SK-N-SH treated with all-trans-retinoic acid at 6 μM for 48 hours (cell line): ENCODE measurements around the gene KIF26A.

ENCODE experiments used
- ATAC-seq: fragments of 200-7000 bp; cut with Tn5 transposase; 3 replicates; pipeline ENCODE4 v1.9.1; 2020; ENCODE audit warnings: mild to moderate bottlenecking, moderate library complexity
- ARNTL ChIP-seq: fragments of 450-650 bp; formaldehyde crosslinking; IDR thresholded peaks from 2 replicates; pipeline ENCODE4 v1.5.0; 2020; ENCODE audit warnings: low read depth, mild to moderate bottlenecking, moderate library complexity, borderline replicate concordance
- BACH2 ChIP-seq: fragments of 250-450 bp; sonication (Bioruptor Pico); IDR thresholded peaks from 2 replicates; pipeline ENCODE4 v1.9.0; 2021; ENCODE audit warnings: mild to moderate bottlenecking, borderline replicate concordance
- ESRRG ChIP-seq: fragments of 250-450 bp; sonication (Bioruptor Pico); IDR thresholded peaks from 2 replicates; pipeline ENCODE4 v1.6.1; 2021; ENCODE audit warnings: mild to moderate bottlenecking
- GLIS3 ChIP-seq: fragments of 250-450 bp; sonication (Bioruptor Pico); IDR thresholded peaks from 2 replicates; pipeline ENCODE4 v1.5.0; 2020; ENCODE audit warnings: mild to moderate bottlenecking, moderate library complexity
- ISL1 ChIP-seq: fragments of 250-450 bp; sonication (Bioruptor Pico); IDR thresholded peaks from 2 replicates; pipeline ENCODE4 v2.1.2; 2022; ENCODE audit warnings: mild to moderate bottlenecking, moderate library complexity
- OSR1 ChIP-seq: fragments of 250-450 bp; sonication (Bioruptor Pico); IDR thresholded peaks from 2 replicates; pipeline ENCODE4 v1.8.0; 2022; ENCODE audit warnings: moderate library complexity, mild to moderate bottlenecking, inconsistent platforms
- PPARA ChIP-seq: fragments of 250-450 bp; sonication (Bioruptor Pico); IDR thresholded peaks from 2 replicates; pipeline ENCODE4 v1.5.0; 2020; ENCODE audit warnings: mild to moderate bottlenecking, borderline replicate concordance
- RARB ChIP-seq: fragments of 250-450 bp; sonication (Bioruptor Pico); IDR thresholded peaks from 2 replicates; pipeline ENCODE4 v1.8.0; 2021; ENCODE audit warnings: mild to moderate bottlenecking, moderate library complexity
- SNAI2 ChIP-seq: fragments of 250-450 bp; sonication (Bioruptor Pico); IDR thresholded peaks from 2 replicates; pipeline ENCODE4 v1.5.0; 2020; ENCODE audit warnings: mild to moderate bottlenecking, moderate library complexity
- TCF4 ChIP-seq: fragments of 250-450 bp; sonication (Bioruptor Pico); IDR thresholded peaks from 2 replicates; pipeline ENCODE4 v1.8.0; 2021; ENCODE audit warnings: mild to moderate bottlenecking, moderate library complexity, borderline replicate concordance
- ZC3H10 ChIP-seq: fragments of 250-450 bp; sonication (Bioruptor Pico); IDR thresholded peaks from 2 replicates; pipeline ENCODE4 v1.5.1; 2021; ENCODE audit warnings: mild to moderate bottlenecking, moderate library complexity
- ZFP3 ChIP-seq: fragments of 250-450 bp; sonication (Bioruptor Pico); IDR thresholded peaks from 2 replicates; pipeline ENCODE4 v1.5.0; 2020; ENCODE audit warnings: mild to moderate bottlenecking, moderate library complexity
- ZFP30 ChIP-seq: fragments of 450-650 bp; formaldehyde crosslinking; IDR thresholded peaks from 2 replicates; pipeline ENCODE4 v1.5.0; 2022; ENCODE audit warnings: mild to moderate bottlenecking, moderate library complexity
- ZNF565 ChIP-seq: fragments of 450-650 bp; formaldehyde crosslinking; conservative IDR thresholded peaks from 2 replicates; pipeline ENCODE4 v1.5.0; 2020; ENCODE audit warnings: low read depth, mild to moderate bottlenecking, moderate library complexity
- ZNF70 ChIP-seq: fragments of 450-650 bp; formaldehyde crosslinking; IDR thresholded peaks from 2 replicates; pipeline ENCODE4 v1.5.0; 2020; ENCODE audit warnings: mild to moderate bottlenecking, moderate library complexity
- ZNF8 ChIP-seq: fragments of 450-650 bp; formaldehyde crosslinking; IDR thresholded peaks from 2 replicates; pipeline ENCODE4 v1.5.0; 2020; ENCODE audit warnings: mild to moderate bottlenecking, moderate library complexity
- TF ChIP-seq, protein P1 (sequence below): fragments of 250-450 bp; sonication (Bioruptor Pico); IDR thresholded peaks from 2 replicates; pipeline ENCODE4 v1.5.1; 2021; ENCODE audit warnings: mild to moderate bottlenecking, moderate library complexity
- TF ChIP-seq, protein P2 (sequence below): fragments of 250-450 bp; sonication (Bioruptor Pico); IDR thresholded peaks from 2 replicates; pipeline ENCODE4 v1.8.0; 2021; ENCODE audit warnings: low read depth, mild to moderate bottlenecking, moderate library complexity, borderline replicate concordance
- TF ChIP-seq, protein P3 (sequence below): fragments of 250-450 bp; sonication (Bioruptor Pico); IDR thresholded peaks from 2 replicates; pipeline ENCODE4 v1.5.1; 2020; ENCODE audit warnings: low read depth, mild to moderate bottlenecking, moderate library complexity
- TF ChIP-seq, protein P4 (sequence below): fragments of 250-450 bp; sonication (Bioruptor Pico); IDR thresholded peaks from 2 replicates; pipeline ENCODE4 v1.5.0; 2020; ENCODE audit warnings: mild to moderate bottlenecking, moderate library complexity
- TF ChIP-seq, protein P5 (sequence below): fragments of 250-450 bp; sonication (Bioruptor Pico); IDR thresholded peaks from 2 replicates; pipeline ENCODE4 v1.8.0; 2020; ENCODE audit warnings: mild to moderate bottlenecking, moderate library complexity, borderline replicate concordance

Gene KIF26A

DNA sequence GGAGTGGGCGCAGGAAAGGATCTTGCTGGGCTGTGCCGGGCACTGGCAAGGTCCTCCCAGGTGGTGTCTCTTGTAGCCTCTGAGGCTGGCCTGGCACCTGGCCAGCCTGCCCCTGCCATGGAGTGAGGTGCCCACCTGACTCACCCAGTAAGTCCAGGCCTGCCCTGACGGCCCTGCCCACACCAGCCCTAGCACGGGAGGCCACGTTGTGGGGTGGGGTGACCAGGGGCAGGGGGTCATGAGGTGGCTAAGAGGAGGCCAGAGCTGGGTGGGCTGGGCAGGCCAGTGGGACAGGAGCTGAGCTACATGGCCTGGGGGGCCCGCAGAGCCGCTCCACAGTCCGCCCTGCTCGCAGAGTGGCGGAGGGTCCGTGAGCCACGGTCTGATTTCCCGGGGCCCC, 45.4 kb downstream of the KIF26A start:
- ATAC-seq = no peak
- TF ChIP-seq ZC3H10 (CRISPR knock-in tag) (no peak), ESRRG (no peak), ZNF565 (no peak), TCF4 (no peak), PPARA (CRISPR knock-in tag) (no peak), BACH2 (CRISPR knock-in tag) (no peak), ZFP3 (CRISPR knock-in tag) (no peak), ZFP30 (CRISPR knock-in tag) (no peak), GLIS3 (CRISPR knock-in tag) (no peak)
- TF ChIP-seq, protein P1, sequence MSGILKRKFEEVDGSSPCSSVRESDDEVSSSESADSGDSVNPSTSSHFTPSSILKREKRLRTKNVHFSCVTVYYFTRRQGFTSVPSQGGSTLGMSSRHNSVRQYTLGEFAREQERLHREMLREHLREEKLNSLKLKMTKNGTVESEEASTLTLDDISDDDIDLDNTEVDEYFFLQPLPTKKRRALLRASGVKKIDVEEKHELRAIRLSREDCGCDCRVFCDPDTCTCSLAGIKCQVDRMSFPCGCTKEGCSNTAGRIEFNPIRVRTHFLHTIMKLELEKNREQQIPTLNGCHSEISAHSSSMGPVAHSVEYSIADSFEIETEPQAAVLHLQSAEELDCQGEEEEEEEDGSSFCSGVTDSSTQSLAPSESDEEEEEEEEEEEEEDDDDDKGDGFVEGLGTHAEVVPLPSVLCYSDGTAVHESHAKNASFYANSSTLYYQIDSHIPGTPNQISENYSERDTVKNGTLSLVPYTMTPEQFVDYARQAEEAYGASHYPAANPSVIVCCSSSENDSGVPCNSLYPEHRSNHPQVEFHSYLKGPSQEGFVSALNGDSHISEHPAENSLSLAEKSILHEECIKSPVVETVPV = no peak
- TF ChIP-seq, protein P2, sequence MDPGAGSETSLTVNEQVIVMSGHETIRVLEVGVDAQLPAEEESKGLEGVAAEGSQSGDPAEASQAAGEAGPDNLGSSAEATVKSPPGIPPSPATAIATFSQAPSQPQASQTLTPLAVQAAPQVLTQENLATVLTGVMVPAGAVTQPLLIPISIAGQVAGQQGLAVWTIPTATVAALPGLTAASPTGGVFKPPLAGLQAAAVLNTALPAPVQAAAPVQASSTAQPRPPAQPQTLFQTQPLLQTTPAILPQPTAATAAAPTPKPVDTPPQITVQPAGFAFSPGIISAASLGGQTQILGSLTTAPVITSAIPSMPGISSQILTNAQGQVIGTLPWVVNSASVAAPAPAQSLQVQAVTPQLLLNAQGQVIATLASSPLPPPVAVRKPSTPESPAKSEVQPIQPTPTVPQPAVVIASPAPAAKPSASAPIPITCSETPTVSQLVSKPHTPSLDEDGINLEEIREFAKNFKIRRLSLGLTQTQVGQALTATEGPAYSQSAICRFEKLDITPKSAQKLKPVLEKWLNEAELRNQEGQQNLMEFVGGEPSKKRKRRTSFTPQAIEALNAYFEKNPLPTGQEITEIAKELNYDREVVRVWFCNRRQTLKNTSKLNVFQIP (CRISPR knock-in tag) = no peak
- TF ChIP-seq, protein P3, sequence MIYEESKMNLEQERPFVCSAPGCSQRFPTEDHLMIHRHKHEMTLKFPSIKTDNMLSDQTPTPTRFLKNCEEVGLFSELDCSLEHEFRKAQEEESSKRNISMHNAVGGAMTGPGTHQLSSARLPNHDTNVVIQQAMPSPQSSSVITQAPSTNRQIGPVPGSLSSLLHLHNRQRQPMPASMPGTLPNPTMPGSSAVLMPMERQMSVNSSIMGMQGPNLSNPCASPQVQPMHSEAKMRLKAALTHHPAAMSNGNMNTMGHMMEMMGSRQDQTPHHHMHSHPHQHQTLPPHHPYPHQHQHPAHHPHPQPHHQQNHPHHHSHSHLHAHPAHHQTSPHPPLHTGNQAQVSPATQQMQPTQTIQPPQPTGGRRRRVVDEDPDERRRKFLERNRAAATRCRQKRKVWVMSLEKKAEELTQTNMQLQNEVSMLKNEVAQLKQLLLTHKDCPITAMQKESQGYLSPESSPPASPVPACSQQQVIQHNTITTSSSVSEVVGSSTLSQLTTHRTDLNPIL (CRISPR knock-in tag) = no peak

DNA sequence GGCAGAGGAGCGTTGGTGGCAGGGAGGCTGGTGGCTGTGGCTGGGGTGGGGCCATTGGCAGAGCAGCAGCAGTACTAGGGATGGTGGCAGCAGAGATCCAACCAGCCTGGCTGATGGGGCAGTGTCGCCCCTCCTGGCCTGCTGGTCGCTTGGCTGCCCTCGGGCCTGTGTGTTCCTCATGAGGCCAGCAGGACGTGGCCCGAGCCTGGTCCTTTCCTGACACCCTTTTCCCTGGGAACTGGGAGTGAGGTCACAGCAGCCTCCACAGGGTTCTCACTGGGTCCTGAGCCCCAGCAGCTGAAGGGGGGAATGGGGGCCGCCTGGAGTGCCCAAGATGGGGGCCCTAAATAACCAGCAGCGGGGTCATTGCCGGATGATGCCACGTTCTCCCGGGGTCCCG, 46.1 kb downstream of the KIF26A start:
- peak; percentile 33; the same call in 1 of the 3 replicates for ATAC-seq
- TF ChIP-seq, protein P2 (CRISPR knock-in tag) = no peak

DNA sequence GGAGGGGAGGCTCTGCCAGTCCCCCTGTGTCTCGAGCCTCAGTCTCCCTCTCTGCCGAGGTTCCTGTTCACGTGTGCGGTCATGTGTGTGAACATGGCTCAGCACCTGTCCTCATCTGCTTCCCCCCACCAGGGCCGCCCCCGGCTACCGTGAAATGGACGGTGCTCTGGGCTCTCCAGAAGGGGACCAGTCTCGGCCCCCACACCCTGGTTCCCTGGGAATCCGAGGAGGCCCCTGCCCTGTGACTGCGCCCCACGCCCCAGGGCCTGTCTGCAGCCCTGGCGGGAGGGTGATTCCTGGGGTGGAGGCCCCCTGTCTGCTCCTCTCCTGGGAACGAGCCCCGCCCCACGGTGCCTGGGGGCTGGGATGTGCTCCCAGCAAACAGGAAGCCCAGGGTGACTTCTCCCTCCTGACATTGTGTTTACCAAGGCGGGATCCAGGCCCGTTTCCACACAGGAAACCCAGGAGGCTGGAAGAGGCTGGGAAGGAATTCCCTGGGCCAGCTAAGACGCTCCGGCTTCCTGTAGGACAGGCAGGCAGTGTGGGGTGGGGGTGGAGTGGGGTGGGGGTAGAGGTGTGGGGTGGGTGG, 46.6 kb downstream of the KIF26A start:
- no peak for ATAC-seq
- TF ChIP-seq GLIS3 (CRISPR knock-in tag) = no peak
- TF ChIP-seq, protein P4, sequence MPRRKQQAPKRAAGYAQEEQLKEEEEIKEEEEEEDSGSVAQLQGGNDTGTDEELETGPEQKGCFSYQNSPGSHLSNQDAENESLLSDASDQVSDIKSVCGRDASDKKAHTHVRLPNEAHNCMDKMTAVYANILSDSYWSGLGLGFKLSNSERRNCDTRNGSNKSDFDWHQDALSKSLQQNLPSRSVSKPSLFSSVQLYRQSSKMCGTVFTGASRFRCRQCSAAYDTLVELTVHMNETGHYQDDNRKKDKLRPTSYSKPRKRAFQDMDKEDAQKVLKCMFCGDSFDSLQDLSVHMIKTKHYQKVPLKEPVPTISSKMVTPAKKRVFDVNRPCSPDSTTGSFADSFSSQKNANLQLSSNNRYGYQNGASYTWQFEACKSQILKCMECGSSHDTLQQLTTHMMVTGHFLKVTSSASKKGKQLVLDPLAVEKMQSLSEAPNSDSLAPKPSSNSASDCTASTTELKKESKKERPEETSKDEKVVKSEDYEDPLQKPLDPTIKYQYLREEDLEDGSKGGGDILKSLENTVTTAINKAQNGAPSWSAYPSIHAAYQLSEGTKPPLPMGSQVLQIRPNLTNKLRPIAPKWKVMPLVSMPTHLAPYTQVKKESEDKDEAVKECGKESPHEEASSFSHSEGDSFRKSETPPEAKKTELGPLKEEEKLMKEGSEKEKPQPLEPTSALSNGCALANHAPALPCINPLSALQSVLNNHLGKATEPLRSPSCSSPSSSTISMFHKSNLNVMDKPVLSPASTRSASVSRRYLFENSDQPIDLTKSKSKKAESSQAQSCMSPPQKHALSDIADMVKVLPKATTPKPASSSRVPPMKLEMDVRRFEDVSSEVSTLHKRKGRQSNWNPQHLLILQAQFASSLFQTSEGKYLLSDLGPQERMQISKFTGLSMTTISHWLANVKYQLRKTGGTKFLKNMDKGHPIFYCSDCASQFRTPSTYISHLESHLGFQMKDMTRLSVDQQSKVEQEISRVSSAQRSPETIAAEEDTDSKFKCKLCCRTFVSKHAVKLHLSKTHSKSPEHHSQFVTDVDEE (CRISPR knock-in tag) = no peak
- no peak for TF ChIP-seq ZFP3 (CRISPR knock-in tag)
- TF ChIP-seq, protein P1 = no peak
- no peak for TF ChIP-seq ZNF8 (CRISPR knock-in tag)
- TF ChIP-seq ISL1 (CRISPR knock-in tag) = no peak
- TF ChIP-seq BACH2 (CRISPR knock-in tag) = no peak
- TF ChIP-seq, protein P5, sequence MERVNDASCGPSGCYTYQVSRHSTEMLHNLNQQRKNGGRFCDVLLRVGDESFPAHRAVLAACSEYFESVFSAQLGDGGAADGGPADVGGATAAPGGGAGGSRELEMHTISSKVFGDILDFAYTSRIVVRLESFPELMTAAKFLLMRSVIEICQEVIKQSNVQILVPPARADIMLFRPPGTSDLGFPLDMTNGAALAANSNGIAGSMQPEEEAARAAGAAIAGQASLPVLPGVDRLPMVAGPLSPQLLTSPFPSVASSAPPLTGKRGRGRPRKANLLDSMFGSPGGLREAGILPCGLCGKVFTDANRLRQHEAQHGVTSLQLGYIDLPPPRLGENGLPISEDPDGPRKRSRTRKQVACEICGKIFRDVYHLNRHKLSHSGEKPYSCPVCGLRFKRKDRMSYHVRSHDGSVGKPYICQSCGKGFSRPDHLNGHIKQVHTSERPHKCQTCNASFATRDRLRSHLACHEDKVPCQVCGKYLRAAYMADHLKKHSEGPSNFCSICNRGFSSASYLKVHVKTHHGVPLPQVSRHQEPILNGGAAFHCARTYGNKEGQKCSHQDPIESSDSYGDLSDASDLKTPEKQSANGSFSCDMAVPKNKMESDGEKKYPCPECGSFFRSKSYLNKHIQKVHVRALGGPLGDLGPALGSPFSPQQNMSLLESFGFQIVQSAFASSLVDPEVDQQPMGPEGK (CRISPR knock-in tag) = no peak
- no peak for TF ChIP-seq ZNF565
- no peak for TF ChIP-seq ZNF70
- TF ChIP-seq SNAI2 (CRISPR knock-in tag) = no peak
- no peak for TF ChIP-seq RARB (CRISPR knock-in tag)
- TF ChIP-seq TCF4 = no peak
- no peak for TF ChIP-seq OSR1 (CRISPR knock-in tag)
- no peak for TF ChIP-seq ZC3H10 (CRISPR knock-in tag)
- TF ChIP-seq, protein P3 (CRISPR knock-in tag) = no peak
- TF ChIP-seq, protein P2 (CRISPR knock-in tag) = no peak
- TF ChIP-seq ESRRG = no peak
- TF ChIP-seq ARNTL (CRISPR knock-in tag) = no peak
